GM10248 (cell line): ENCODE results near the gene TCP11L2.
A peak's percentile ranks its signal among the peaks of the same experiment; 100 is the strongest.
"Not testable (repeated sequence)": the region's sequence is repeated elsewhere in the genome, so short reads cannot be mapped to it uniquely, and the experiment has no call there.

ENCODE experiments used
- CTCF ChIA-PET: fragments of 300-600 bp; sonication (Branson Sonifier 250); formaldehyde crosslinking; extraction: SDS; loops from one replicate; lab custom pipeline; 2021; ENCODE audit warnings: antibody characterized with exemption; lab: Yijun Ruan, JAX
- POLR2A ChIA-PET: fragments of 350-650 bp; sonication (Branson Sonifier 250); formaldehyde crosslinking; extraction: SDS; loops from one replicate; lab custom pipeline; 2020; ENCODE audit warnings: antibody characterized with exemption; lab: Yijun Ruan, JAX
- DNase-seq: peaks from one replicate; pipeline ENCODE4 v3.0.0; 2012; ENCODE audit errors: extremely low spot score
- TF ChIP-seq, protein P1 (sequence below): IDR thresholded peaks from 2 replicates; pipeline ENCODE4 v1.5.1; 2012; ENCODE audit warnings: mild to moderate bottlenecking, low read depth; ENCODE audit errors: extremely low read depth, missing control alignments, control extremely low read depth

Gene TCP11L2

GRCh38 chr12:106281804-106282203 is 20.7 kb upstream of the TCP11L2 start:
- no peak for DNase-seq
- ChIA-PET CTCF (interaction anchor here (0.7 to 4.2 kb wide), 13 partner anchors 9 to 702 kb away, joined by 3 to 61 read pairs (median 9); no protein-coding TSS in a partner anchor), POLR2A (no interaction called here)
- TF ChIP-seq, protein P1, sequence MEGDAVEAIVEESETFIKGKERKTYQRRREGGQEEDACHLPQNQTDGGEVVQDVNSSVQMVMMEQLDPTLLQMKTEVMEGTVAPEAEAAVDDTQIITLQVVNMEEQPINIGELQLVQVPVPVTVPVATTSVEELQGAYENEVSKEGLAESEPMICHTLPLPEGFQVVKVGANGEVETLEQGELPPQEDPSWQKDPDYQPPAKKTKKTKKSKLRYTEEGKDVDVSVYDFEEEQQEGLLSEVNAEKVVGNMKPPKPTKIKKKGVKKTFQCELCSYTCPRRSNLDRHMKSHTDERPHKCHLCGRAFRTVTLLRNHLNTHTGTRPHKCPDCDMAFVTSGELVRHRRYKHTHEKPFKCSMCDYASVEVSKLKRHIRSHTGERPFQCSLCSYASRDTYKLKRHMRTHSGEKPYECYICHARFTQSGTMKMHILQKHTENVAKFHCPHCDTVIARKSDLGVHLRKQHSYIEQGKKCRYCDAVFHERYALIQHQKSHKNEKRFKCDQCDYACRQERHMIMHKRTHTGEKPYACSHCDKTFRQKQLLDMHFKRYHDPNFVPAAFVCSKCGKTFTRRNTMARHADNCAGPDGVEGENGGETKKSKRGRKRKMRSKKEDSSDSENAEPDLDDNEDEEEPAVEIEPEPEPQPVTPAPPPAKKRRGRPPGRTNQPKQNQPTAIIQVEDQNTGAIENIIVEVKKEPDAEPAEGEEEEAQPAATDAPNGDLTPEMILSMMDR = no peak

DNA sequence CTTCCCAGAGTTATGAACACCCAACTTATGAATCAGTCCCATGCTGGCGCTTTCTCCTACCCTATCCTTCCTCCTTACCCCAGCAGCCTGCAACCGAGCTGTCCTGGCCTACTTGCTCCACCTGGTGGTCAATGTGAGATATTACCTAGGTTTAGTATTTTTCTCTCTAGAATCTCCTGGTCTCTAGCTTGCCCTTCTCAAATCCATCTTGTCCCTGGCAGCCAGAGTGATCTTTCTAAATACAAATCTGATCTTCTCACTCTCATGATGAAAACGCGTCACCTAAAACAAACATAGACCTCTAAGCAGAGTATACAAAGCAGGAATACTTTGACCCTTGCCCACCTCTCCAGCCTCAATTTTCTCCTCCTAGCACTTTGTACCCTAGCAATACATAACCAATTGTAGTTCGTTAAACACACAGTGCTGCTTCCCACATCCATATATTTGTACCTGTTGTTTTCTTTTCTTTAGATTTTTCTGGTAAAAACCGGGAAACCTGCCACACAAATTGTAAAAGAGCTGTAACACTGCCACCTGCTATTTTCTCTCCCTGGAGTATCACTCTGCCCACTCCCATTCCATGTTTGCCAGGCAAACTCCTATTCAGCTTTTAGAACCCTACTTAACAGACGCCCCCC is 20.0 kb upstream of the TCP11L2 start:
- CTCF ChIA-PET = interaction anchor here (0.7 to 4.2 kb wide), 17 partner anchors 10 to 862 kb away, joined by 3 to 61 read pairs (median 8); no protein-coding TSS in a partner anchor
- peak; percentile 62 for DNase-seq
- TF ChIP-seq, protein P1 = peak; percentile 55
- POLR2A ChIA-PET = no interaction called here

GRCh38 chr12:106284358-106285105 is 18.0 kb upstream of the TCP11L2 start:
- TF ChIP-seq, protein P1 = no peak
- CTCF ChIA-PET = interaction anchor here (1.3 to 4.2 kb wide), 6 partner anchors 8 to 61 kb away, joined by 3 to 61 read pairs (median 5); no protein-coding TSS in a partner anchor
- POLR2A ChIA-PET = no interaction called here
- DNase-seq = no peak

DNA sequence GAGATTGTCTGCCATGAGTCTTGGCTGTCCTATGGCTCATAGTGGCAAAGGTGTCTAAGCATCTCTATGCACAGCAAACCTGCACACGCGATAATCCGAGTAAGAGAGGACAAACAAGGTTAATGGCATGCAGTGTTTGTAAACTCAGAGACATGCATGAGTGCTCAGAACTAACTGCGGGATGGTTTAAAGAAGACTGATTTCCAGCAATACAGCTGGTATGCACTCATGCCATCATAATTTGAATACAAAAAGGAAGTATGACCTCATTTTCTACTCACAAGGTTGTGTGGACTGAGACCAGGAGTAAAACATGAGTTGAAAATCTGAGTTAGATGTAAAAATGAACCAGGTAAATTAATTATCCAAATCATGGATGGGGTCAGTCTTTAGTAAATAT is 16.6 kb upstream of the TCP11L2 start:
- TF ChIP-seq, protein P1 = no peak
- no peak for DNase-seq
- POLR2A ChIA-PET = no interaction called here

DNA sequence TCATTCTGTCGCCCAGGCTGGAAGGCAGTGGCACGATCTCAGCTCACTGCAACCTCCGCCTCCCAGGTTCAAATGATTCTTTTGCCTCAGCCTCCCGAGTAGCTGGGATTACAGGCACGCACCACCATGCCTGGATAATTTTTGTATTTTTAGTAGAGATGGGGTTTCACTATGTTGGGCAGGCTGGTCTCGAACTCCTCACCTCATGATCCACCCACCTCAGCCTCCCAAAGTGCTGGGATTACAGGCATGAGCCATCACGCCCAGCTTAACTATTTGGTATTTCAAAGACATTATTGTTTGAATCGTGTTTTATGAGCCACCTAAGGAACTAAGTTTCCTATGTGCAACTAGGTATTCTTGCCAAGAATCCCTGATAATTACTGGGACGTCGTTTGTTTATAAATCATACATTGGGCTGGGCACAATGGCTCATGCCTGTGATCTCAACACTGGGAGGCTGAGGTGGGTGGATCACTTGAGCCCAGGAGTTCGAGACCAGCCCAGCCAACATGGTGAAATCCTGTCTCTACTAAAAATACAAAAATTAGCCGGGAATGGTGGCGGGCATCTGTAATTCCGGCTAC is 15.9 kb upstream of the TCP11L2 start:
- CTCF ChIA-PET = interaction anchor here (0.9 kb wide), 1 partner anchor 9 kb away, joined by 3 read pairs; no protein-coding TSS in a partner anchor
- POLR2A ChIA-PET, DNase-seq: not testable (repeated sequence)

More for the DNA sequence above, 16.6 kb upstream of the TCP11L2 start:
- CTCF ChIA-PET = interaction anchor here (0.9 to 1.2 kb wide), 3 partner anchors 10 to 72 kb away, joined by 3 read pairs; no protein-coding TSS in a partner anchor

DNA sequence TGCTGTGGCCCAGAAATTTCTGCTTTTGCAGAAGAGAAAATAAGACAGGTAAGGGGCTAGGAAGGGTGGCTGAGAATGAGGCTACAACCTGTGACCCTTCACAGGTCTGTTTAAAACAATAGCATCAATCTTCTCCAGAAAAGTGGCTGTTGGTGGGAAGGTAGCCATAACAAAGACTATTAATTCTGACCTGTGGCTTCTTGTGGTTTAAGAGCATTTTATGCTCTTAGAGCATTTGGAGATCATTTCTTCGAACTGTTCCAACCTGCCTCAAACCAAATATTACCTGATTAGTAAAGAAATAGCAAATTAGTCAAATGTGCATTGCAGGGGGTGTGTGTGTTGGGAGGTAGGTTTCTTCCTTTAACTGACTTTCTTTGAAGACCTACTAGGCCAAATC is 15.2 kb upstream of the TCP11L2 start:
- ChIA-PET POLR2A (no interaction called here), CTCF (no interaction called here)
- no peak for DNase-seq
- TF ChIP-seq, protein P1 = no peak
